Effector memory CD8-positive, alpha-beta T cell (primary cell): Measurements from ENCODE around the gene NEURL1B.

ENCODE experiments used
- ATAC-seq: fragments of 150-1000 bp; cut with Tn5 transposase; replicated peaks from 2 replicates; pipeline ENCODE4 v1.10.0; 2021; ENCODE audit warnings: mild to moderate bottlenecking, moderate library complexity
- DNase-seq, 3 experiments: peaks; one replicate each; pipeline ENCODE4 v3.0.0; 2021
- H3K27ac Mint-ChIP-seq, 2 donors: one replicate each; pipeline ENCODE4 v1.8.0; 2022; ENCODE audit warnings: mild to moderate bottlenecking in 2 of 2, mixed read lengths in 2 of 2, moderate library complexity in 2 of 2
- H3K27me3 Mint-ChIP-seq, 2 donors: one replicate each; pipeline ENCODE4 v1.8.0; 2022; ENCODE audit warnings: mixed read lengths in 2 of 2
- H3K36me3 Mint-ChIP-seq: one replicate; pipeline ENCODE4 v1.8.0; 2022; ENCODE audit warnings: mild to moderate bottlenecking, moderate library complexity, mixed read lengths; ENCODE audit not compliant: insufficient read depth
- H3K4me1 Mint-ChIP-seq, 2 donors: one replicate each; pipeline ENCODE4 v1.8.0; 2022; ENCODE audit warnings: low read depth in 2 of 2, mixed read lengths in 2 of 2
- H3K4me3 Mint-ChIP-seq, 2 donors: one replicate each; pipeline ENCODE4 v1.8.0; 2022; ENCODE audit warnings: mild to moderate bottlenecking in 2 of 2, mixed read lengths in 2 of 2, moderate library complexity in 2 of 2
- H3K9me3 Mint-ChIP-seq, 2 donors: one replicate each; pipeline ENCODE4 v1.8.0; 2022; ENCODE audit warnings: mixed read lengths in 2 of 2

NEURL1B gene

DNA sequence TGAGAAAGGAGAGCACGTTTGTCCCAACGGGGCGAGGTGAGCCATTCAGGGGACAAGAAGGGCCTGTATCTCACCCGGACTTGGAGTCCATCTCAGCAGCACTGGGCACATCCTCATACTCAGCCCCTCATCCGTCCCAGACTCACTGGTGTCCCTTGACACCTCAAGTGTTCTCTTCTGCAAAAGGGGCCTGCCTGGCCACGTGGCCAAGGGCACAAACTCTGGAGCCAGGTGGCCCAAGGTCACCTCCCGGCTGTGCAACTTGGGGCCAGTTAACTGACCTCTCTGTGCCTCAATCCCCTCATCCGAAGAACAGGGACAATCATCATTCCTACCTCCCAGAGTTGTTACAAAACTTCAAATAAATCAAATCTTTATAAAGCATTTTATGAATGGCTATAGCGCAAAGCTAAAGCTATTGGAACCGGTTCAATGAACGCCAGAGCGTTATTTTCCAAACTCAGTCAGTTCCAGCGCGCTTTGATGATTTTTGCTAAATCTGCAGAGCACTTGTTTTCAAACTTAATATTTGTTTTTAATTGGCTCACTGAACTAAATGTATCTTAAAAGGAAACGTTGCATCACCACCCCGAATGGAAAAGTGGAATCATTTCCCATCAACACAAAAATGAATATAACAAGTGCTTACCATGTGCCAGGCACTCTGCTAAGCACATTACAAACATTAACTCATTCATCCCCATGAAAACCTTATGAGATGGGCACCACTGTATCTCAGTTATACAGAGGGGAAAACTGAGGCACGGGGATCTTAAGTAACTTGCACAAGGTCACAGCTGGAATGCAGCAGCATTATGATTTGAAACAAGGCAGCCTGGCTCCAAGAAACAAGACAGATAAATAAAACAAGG is 80.6 kb downstream of the NEURL1B start:
- Mint-ChIP-seq H3K27ac (peak overlapping the region; percentile 90 to 91), H3K36me3 (peaks cover 2% of the 10 kb centered on the region), H3K4me3 (peak overlapping the region; percentile 82), H3K27me3 (peaks cover 5 to 10% of the 10 kb centered on the region in 2 donors), H3K4me1 (peaks cover 31 to 45% of the 10 kb centered on the region in 2 donors), H3K9me3 (no peaks in the 10 kb centered on the region)
- ATAC-seq = peak; percentile 25
- DNase-seq = no peak

DNA sequence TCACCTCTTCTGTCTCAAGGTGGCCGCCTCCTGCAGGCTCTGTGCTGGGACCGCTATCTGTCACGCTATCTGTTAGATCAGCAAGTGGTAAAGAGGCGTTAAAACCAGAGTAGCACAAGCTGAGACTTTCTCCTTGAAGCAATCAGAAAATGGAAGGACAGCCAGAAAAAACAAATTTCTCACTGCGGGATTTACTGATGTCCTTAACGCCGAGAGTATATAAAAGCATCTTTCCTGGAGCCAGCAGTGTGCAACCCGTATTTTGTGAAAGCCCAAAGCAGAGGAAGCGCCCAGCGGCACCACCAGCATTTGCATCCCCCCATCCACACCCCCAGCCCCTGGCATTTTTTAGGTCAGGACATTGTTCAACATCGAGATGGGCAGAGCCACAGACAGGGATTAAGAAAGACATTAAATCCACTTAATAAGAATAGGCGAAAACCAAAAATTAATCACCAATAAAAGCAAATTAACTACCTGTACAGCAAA is 81.3 kb downstream of the NEURL1B start:
- Mint-ChIP-seq H3K4me1 (peaks cover 26 to 41% of the 10 kb centered on the region in 2 donors), H3K27me3 (peaks cover 5 to 6% of the 10 kb centered on the region in 2 donors), H3K27ac (peak overlapping the region; percentile 90 to 91), H3K36me3 (peaks cover 2% of the 10 kb centered on the region), H3K9me3 (no peaks in the 10 kb centered on the region), H3K4me3 (peak overlapping the region; percentile 82)
- ATAC-seq = peak; percentile 99
- DNase-seq = peak; percentile 61 to 65 (median 63)

- ATAC-seq = no peak
- Mint-ChIP-seq H3K27me3 (peaks cover 5 to 6% of the 10 kb centered on the region in 2 donors), H3K27ac (no peak overlapping the region), H3K4me1 (peaks cover 23 to 43% of the 10 kb centered on the region in 2 donors), H3K36me3 (peaks cover 6% of the 10 kb centered on the region), H3K4me3 (no peak overlapping the region), H3K9me3 (no peaks in the 10 kb centered on the region)
- no peak for DNase-seq
Observed at GRCh38 chr5:172723508-172723907, 82.4 kb downstream of the NEURL1B start.

DNA sequence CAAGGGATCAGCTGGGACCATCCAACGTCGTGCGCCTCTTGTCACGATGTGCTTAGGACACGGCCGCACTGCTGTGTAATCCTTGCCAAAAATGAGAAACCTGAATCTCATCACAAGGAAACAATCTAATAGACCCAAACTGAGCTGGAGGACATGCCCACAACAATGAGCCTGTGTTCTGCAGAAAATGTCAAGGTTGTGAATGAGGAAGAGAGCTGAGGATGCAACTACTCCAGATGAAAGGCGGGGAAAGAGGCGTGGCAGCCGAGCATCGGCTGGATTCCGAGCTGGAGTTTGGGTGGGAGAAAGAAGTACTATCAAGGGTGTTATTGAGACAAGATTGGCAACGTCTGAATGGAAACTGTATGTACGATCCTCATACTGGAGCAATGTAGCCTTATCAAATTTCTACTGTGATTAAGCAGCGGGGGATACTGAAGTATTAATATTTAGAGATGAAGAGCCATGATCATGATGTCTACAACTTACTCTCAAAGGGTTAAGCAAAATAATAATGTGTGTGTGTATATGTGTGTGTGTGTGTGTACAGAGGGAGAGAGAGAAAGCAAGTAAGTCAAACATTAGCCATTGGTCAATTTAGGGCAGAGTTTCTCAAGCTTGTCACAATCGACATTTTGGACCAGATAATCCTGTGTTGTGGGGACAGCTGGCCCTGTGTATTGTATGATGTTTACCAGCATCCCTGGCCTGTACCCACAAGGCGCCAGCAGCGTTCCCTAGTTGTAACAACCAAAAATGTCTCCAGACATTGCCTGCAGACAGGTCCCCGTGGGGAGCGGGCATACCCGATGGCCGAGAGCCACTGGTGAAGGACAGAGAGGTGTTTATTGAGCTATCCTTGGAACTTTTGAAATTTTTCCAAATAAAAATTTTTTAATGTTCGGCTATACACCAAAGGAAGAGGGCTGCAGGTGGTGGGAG is 83.5 kb downstream of the NEURL1B start:
- DNase-seq (no peak), ATAC-seq (no peak)
- Mint-ChIP-seq H3K27ac (no peak overlapping the region), H3K4me1 (peaks cover 23 to 44% of the 10 kb centered on the region in 2 donors), H3K27me3 (peaks cover 5 to 6% of the 10 kb centered on the region in 2 donors), H3K9me3 (no peaks in the 10 kb centered on the region), H3K36me3 (peaks cover 6% of the 10 kb centered on the region), H3K4me3 (no peak overlapping the region)

DNA sequence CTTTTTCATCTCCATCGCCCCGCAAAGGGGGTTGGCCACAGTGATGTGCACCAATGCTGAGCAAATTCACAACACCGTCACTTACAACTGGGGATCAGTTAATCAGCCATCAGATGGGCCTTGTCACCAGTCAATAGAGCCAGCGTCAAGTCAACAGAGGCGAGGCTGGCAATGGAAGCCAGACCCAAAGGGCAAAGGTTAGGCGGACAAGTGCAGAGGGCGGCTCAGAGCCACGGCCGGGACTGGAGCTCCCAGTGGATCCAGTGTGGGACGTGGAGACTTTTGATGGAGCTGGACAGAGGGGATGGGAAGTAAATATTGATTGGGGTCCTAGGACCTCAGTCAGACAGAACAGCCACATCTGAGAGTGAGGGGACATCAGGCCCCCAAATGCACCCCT is 84.2 kb downstream of the NEURL1B start:
- DNase-seq (no peak), ATAC-seq (no peak)
- Mint-ChIP-seq H3K9me3 (no peaks in the 10 kb centered on the region), H3K27me3 (peaks cover 5 to 6% of the 10 kb centered on the region in 2 donors), H3K27ac (no peak overlapping the region), H3K4me3 (no peak overlapping the region), H3K4me1 (peaks cover 23 to 40% of the 10 kb centered on the region in 2 donors), H3K36me3 (peaks cover 6% of the 10 kb centered on the region)

DNA sequence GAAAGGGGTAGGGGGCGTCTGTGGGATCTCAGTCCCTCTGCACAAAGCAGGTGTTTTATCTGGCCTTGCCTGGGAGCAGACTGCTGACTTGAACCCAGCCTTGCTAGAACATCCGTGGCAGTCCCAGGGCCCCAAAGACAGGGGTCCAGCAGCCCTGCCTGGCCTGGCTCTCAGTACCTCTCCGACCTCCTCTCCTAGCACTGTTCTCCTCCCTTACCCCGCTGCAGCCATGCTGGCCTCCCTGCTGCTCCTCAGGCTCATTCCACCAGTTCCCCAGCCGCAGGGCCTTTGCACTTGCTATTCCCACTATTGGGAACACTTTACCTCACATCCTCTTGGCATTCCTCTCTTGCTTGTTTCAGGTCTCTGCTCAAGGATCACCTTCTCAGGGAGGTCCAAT is 84.7 kb downstream of the NEURL1B start:
- Mint-ChIP-seq H3K27me3 (peaks cover 5 to 6% of the 10 kb centered on the region in 2 donors), H3K9me3 (no peaks in the 10 kb centered on the region), H3K4me1 (peaks cover 23 to 41% of the 10 kb centered on the region in 2 donors), H3K36me3 (peaks cover 6% of the 10 kb centered on the region), H3K4me3 (no peak overlapping the region), H3K27ac (no peak overlapping the region)
- DNase-seq (no peak), ATAC-seq (no peak)

DNA sequence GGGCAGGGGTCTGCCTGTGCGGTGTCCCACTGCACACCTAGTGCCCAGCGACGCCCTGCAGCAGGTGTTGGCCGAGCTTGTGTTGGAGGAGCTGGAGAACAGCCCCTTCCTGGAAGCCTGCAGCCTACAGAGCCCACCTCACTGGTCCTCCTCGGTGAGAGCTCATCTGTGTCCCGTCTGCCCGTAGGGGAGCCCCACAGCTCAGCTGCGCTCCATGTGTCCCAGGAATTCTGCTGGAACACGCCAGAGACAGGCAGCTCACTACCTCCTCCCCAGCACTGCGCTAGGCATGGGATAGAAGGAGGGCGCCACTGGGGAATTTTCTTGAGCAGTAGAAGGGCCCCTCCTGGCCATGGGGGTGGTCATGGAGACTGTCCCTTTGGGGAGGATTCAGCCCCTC is 85.9 kb downstream of the NEURL1B start:
- ATAC-seq = no peak
- no peak overlapping the region for H3K4me3 Mint-ChIP-seq
- no peak for DNase-seq
- H3K4me1 Mint-ChIP-seq = peaks cover 15 to 34% of the 10 kb centered on the region in 2 donors
- H3K36me3 Mint-ChIP-seq = peaks cover 6% of the 10 kb centered on the region
- H3K9me3 Mint-ChIP-seq = no peaks in the 10 kb centered on the region
- no peak overlapping the region for H3K27ac Mint-ChIP-seq
- H3K27me3 Mint-ChIP-seq = peaks cover 5 to 6% of the 10 kb centered on the region in 2 donors

- Mint-ChIP-seq H3K27ac (no peak overlapping the region), H3K4me3 (no peak overlapping the region), H3K4me1 (peaks cover 10 to 30% of the 10 kb centered on the region in 2 donors), H3K9me3 (no peaks in the 10 kb centered on the region), H3K36me3 (peaks cover 3% of the 10 kb centered on the region), H3K27me3 (peaks cover 5 to 6% of the 10 kb centered on the region in 2 donors)
- ATAC-seq (no peak), DNase-seq (no peak)
Observed at GRCh38 chr5:172727551-172727950, 86.5 kb downstream of the NEURL1B start.

- Mint-ChIP-seq H3K36me3 (peaks cover 3% of the 10 kb centered on the region), H3K27me3 (peaks cover 2 to 6% of the 10 kb centered on the region in 2 donors), H3K27ac (peak overlapping the region in 1 of 2 donors; percentile 10), H3K9me3 (no peaks in the 10 kb centered on the region), H3K4me3 (no peak overlapping the region), H3K4me1 (peaks cover under 1 to 26% of the 10 kb centered on the region in 2 donors)
- no peak for ATAC-seq
- DNase-seq = no peak
Observed at GRCh38 chr5:172728481-172729241, 87.6 kb downstream of the NEURL1B start.

- peaks cover 0 to 6% of the 10 kb centered on the region in 2 donors for H3K27me3 Mint-ChIP-seq
- H3K9me3 Mint-ChIP-seq = no peaks in the 10 kb centered on the region
- no peak overlapping the region for H3K27ac Mint-ChIP-seq
- peaks cover 3% of the 10 kb centered on the region for H3K36me3 Mint-ChIP-seq
- no peak for DNase-seq
- ATAC-seq = no peak
- H3K4me3 Mint-ChIP-seq = no peak overlapping the region
- peaks cover 0 to 20% of the 10 kb centered on the region in 2 donors for H3K4me1 Mint-ChIP-seq
Observed at GRCh38 chr5:172729588-172729987, 88.5 kb downstream of the NEURL1B start.

DNA sequence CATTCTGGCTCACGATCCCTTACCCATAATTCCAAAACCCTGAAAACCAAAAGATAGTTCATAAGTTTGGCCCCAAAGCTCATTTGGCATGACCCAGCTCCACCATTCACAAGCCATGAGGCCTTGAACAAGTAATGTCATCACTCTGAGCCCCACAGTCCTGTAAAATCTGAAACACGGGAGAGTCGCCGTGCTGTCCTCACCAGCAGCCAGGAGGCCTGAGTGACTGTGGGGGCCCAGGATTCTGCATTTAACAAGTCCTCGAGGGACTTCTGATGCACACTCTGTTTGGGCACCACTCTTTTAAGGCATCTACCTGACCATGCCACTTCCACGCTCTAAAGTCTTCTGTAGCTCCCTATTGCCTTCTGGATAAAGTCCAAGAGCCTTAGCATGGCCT is 89.2 kb downstream of the NEURL1B start:
- DNase-seq (no peak), ATAC-seq (no peak)
- Mint-ChIP-seq H3K27ac (no peak overlapping the region), H3K36me3 (peaks cover 3% of the 10 kb centered on the region), H3K27me3 (peaks cover 0 to 6% of the 10 kb centered on the region in 2 donors), H3K4me3 (no peak overlapping the region), H3K4me1 (peaks cover 0 to 22% of the 10 kb centered on the region in 2 donors), H3K9me3 (no peaks in the 10 kb centered on the region)

DNA sequence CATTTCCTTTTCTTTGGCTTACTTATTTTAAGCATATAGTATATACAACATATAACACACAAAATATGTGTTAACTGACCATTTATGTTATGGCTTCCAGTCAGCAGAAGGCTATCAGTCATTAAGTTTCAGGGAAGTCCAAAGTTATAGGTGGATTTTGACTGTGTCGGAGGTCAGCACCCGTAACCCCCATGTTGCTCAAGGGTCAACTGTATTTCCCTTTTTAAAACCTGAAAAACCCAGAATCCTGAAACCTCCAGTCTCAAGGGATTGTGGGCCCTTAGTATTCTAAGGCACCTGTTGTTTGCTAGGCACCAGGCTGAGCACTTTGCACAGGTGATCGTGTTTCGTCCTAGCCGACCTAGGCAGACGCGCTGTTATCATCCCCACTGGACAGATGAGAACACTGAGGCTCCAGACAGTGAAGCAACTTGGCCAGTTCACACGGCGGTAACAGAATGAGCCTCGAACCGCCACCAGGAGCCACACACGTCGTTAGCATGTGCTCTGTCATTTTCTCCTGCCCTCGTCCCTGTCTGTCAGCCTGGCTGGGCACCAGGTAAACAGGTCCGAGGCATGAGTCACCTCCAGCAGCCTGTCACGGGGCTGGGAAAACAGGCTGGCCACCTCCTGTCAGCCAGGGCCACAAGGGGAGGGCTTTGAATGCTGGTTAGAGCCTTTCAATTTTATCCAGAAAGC is 90.1 kb downstream of the NEURL1B start:
- Mint-ChIP-seq H3K4me1 (peaks cover 0 to 21% of the 10 kb centered on the region in 2 donors), H3K27me3 (peaks cover 0 to 6% of the 10 kb centered on the region in 2 donors), H3K27ac (peak overlapping the region in 1 of 2 donors; percentile 84), H3K4me3 (no peak overlapping the region), H3K9me3 (no peaks in the 10 kb centered on the region), H3K36me3 (peaks cover 3% of the 10 kb centered on the region)
- ATAC-seq = peak; percentile 67
- no peak for DNase-seq
